IMR-90 (cell line): ENCODE results near the gene SLC7A6OS. TPM values are rescaled to one million over a fixed set of nuclear protein-coding genes. Genes with fewer than 3 reads are reported as not detected.

ENCODE experiments used
- ATAC-seq: fragments of 200-7000 bp; cut with Tn5 transposase; 2 replicates; pipeline ENCODE4 v1.9.1; 2020; ENCODE audit warnings: low read depth, mild to moderate bottlenecking, moderate library complexity
- BruUV-seq: library from RNA; stranded (reverse); fragments of 400-500 nt; replicated peaks from 2 replicates; lab custom pipeline; 2021; lab: Mats Ljungman, UMichigan
- CTCF ChIA-PET: fragments of 300-600 bp; formaldehyde crosslinking; extraction: SDS; loops from one replicate; lab custom pipeline; 2021; ENCODE audit warnings: antibody characterized with exemption; lab: Yijun Ruan, JAX
- POLR2A ChIA-PET: fragments of 300-600 bp; sonication (Branson Sonifier 250); formaldehyde crosslinking; loops from one replicate; lab custom pipeline; 2022; ENCODE audit warnings: antibody characterized with exemption; ENCODE audit not compliant: unreplicated experiment; lab: Charles Lee
- DNase-seq: peaks from one replicate; pipeline ENCODE4 v3.0.0; 2013
- H2AFZ ChIP-seq: replicated peaks from 2 replicates; pipeline ENCODE3; 2013; ENCODE audit warnings: low read length, mild to moderate bottlenecking; ENCODE audit not compliant: poor library complexity
- H2AK5ac ChIP-seq: 2 replicates; pipeline ENCODE4 v1.6.1; 2013; ENCODE audit warnings: low read depth, low read length, inconsistent platforms
- H2AK9ac ChIP-seq: replicated peaks from 2 replicates; pipeline ENCODE3; 2013; ENCODE audit warnings: mild to moderate bottlenecking, low read depth, low read length, moderate library complexity; ENCODE audit not compliant: poor library complexity
- H2BK120ac ChIP-seq: 2 replicates; pipeline ENCODE4 v1.6.1; 2013; ENCODE audit warnings: low read depth, low read length, inconsistent platforms
- H2BK15ac ChIP-seq: 3 replicates; pipeline ENCODE4 v1.6.1; 2013; ENCODE audit warnings: low read depth, low read length, inconsistent platforms
- H2BK20ac ChIP-seq: 2 replicates; pipeline ENCODE4 v1.6.1; 2013; ENCODE audit warnings: low read depth, mild to moderate bottlenecking, inconsistent platforms, low read length, moderate library complexity
- H2BK5ac ChIP-seq: 2 replicates; pipeline ENCODE4 v1.6.1; 2013; ENCODE audit warnings: mild to moderate bottlenecking, low read depth, low read length, inconsistent platforms; ENCODE audit not compliant: poor library complexity, severe bottlenecking
- H3K14ac ChIP-seq: replicated peaks from 2 replicates; pipeline ENCODE4 v1.6.1; 2013; ENCODE audit warnings: low read depth, low read length, inconsistent platforms
- H3K18ac ChIP-seq: 2 replicates; pipeline ENCODE4 v1.6.1; 2013; ENCODE audit warnings: low read depth, low read length, control low read depth
- H3K23ac ChIP-seq: 2 replicates; pipeline ENCODE4 v1.6.1; 2013; ENCODE audit warnings: low read depth, low read length, inconsistent platforms
- H3K27ac ChIP-seq: 2 replicates; pipeline ENCODE4 v1.5.1; 2013; ENCODE audit warnings: mild to moderate bottlenecking, control low read depth, low read length; ENCODE audit not compliant: insufficient read depth
- H3K27me3 ChIP-seq: 2 replicates; pipeline ENCODE4 v1.6.1; 2013; ENCODE audit warnings: low read length; ENCODE audit not compliant: control insufficient read depth, insufficient read depth
- H3K36me3 ChIP-seq: 2 replicates; pipeline ENCODE4 v1.6.1; 2013; ENCODE audit warnings: low read length, mixed read lengths; ENCODE audit not compliant: control insufficient read depth, insufficient read depth
- H3K4ac ChIP-seq: 2 replicates; pipeline ENCODE4 v1.6.1; 2013; ENCODE audit warnings: low read depth, low read length, inconsistent platforms
- H3K4me1 ChIP-seq: 2 replicates; pipeline ENCODE4 v1.6.1; 2013; ENCODE audit warnings: low read length, mixed read lengths; ENCODE audit not compliant: control insufficient read depth, insufficient read depth
- H3K4me2 ChIP-seq: 2 replicates; pipeline ENCODE4 v1.6.1; 2013; ENCODE audit warnings: low read depth, mild to moderate bottlenecking, control low read depth, low read length, moderate library complexity
- H3K4me3 ChIP-seq: 2 replicates; pipeline ENCODE4 v1.5.1; 2013; ENCODE audit warnings: low read depth, mild to moderate bottlenecking, control low read depth, low read length, moderate library complexity; ENCODE audit not compliant: insufficient read depth
- H3K56ac ChIP-seq: 2 replicates; pipeline ENCODE4 v1.6.1; 2013; ENCODE audit warnings: low read length, inconsistent platforms; ENCODE audit not compliant: insufficient read depth; ENCODE audit errors: extremely low read depth
- H3K79me1 ChIP-seq, 2 experiments: 2 replicates each; pipeline ENCODE4 v1.6.1; 2013; ENCODE audit warnings: low read length in 2 of 2, inconsistent platforms in 1 of 2, low read depth in 1 of 2
- H3K9ac ChIP-seq: 2 replicates; pipeline ENCODE4 v1.6.1; 2013; ENCODE audit warnings: low read depth, low read length, control low read depth
- H3K9me1 ChIP-seq: 2 replicates; pipeline ENCODE4 v1.6.1; 2013; ENCODE audit warnings: low read length, inconsistent platforms; ENCODE audit not compliant: insufficient read depth
- H3K9me3 ChIP-seq: 2 replicates; pipeline ENCODE4 v1.6.1; 2013; ENCODE audit warnings: low read length; ENCODE audit not compliant: control insufficient read depth, insufficient read depth
- H4K20me1 ChIP-seq: 2 replicates; pipeline ENCODE4 v1.6.1; 2013; ENCODE audit warnings: low read length, inconsistent platforms; ENCODE audit not compliant: insufficient read depth
- H4K5ac ChIP-seq: 2 replicates; pipeline ENCODE4 v1.6.1; 2013; ENCODE audit warnings: mild to moderate bottlenecking, low read depth, low read length, control low read depth
- H4K8ac ChIP-seq, 2 experiments: 2 replicates each; pipeline ENCODE4 v1.6.1; 2013; ENCODE audit warnings: low read depth in 2 of 2, low read length in 2 of 2, control low read depth in 1 of 2, inconsistent platforms in 1 of 2
- H4K91ac ChIP-seq: 2 replicates; pipeline ENCODE4 v1.6.1; 2013; ENCODE audit warnings: low read depth, low read length, inconsistent platforms; ENCODE audit not compliant: insufficient read depth
- CEBPB ChIP-seq: IDR thresholded peaks from 2 replicates; pipeline ENCODE4 v1.6.1; 2012; ENCODE audit warnings: low read depth, low read length, improper control_type of control experiment
- MAFK ChIP-seq: IDR thresholded peaks from 2 replicates; pipeline ENCODE4 v1.6.1; 2012; ENCODE audit warnings: low read depth, low read length, improper control_type of control experiment
- RAD21 ChIP-seq: IDR thresholded peaks from 2 replicates; pipeline ENCODE4 v1.6.1; 2012; ENCODE audit warnings: low read length, improper control_type of control experiment
- RFX5 ChIP-seq: IDR thresholded peaks from 2 replicates; pipeline ENCODE4 v1.8.0; 2012; ENCODE audit warnings: low read depth, mild to moderate bottlenecking, low read length, moderate library complexity
- WGBS, 2 experiments: methylation state at CpG; one replicate each; pipeline versions ENCODE4 v1.1.5 to v1.1.7; 2013; ENCODE audit warnings: missing lambda C conversion rate in 2 of 2; ENCODE audit not compliant: insufficient read length in 1 of 2; ENCODE audit errors: extremely low coverage in 2 of 2; 5-methylcytosine and 5-hydroxymethylcytosine counted together
- dilution Hi-C: fragments of 300-500 bp; cut with HindIII; formaldehyde crosslinking; loops from one replicate; pipeline ENCODE4 v1.14.3; 2018; ENCODE audit warnings: low sequenced_read_pairs; ENCODE audit not compliant: unreplicated experiment
- in situ Hi-C: fragments of 300-500 bp; cut with MboI; formaldehyde crosslinking; loops from 3 replicates; pipeline ENCODE4 v1.14.3; 2019; ENCODE audit warnings: low sequenced_read_pairs, inconsistent platforms, mixed read lengths
- intact Hi-C: fragments of 100-400 bp; cut with micrococcal nuclease; formaldehyde crosslinking; loops from 2 replicates; pipeline ENCODE4 v1.10.0; 2022
- polyA plus RNA-seq, 3 experiments: library from polyadenylated mRNA; depleted of rRNA; stranded (reverse); fragments of >200 nt; gene quantifications; 2 replicates each; pipeline ENCODE4 v1.2.3, GENCODE V29; 2012; ENCODE audit warnings: low replicate concordance in 1 of 3
- total RNA-seq: library from RNA; depleted of rRNA; stranded (reverse); fragments of >200 nt; gene quantifications from 2 replicates; pipeline ENCODE4 v1.2.3, GENCODE V29; 2012

Gene SLC7A6OS
- total and polyA plus RNA-seq, 2 of the 4 experiments (the other 2 are of a cell fraction), result 6.8 to 8.4 TPM

DNA sequence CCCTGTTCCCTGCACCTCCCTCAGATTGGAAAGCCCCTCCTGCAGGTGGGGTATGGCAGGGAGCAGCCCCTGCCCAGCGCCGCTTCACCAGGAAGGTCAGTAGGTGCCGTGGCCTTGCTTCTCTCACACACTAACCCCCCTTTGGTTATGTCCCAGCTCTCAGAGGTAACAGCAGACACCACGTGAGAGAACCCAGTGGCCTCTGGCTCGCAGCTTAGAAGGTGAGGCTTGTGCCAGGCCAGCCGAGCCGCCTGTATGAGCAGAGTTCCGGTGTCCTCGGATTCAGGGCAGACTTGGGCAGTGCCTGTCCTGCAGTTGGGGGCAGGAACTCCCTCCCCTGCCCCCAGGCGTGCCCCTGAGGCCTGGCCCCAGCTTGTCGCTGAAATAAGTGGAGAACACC lies 47.2 kb upstream of the SLC7A6OS start:
- H2BK5ac ChIP-seq, result no peak overlapping the region
- ChIA-PET CTCF (no interaction called here), POLR2A (no interaction called here)
- H2BK120ac ChIP-seq, result no peak overlapping the region
- no peaks in the 10 kb centered on the region for H3K4me1 ChIP-seq
- dilution Hi-C loops (no loop called here), intact Hi-C loops (no loop called here), in situ Hi-C loops (no loop called here)
- H3K14ac ChIP-seq, result no peak overlapping the region
- TF ChIP-seq RFX5 (no peak), CEBPB (no peak), RAD21 (no peak), MAFK (no peak)
- H2AK9ac ChIP-seq, result no peak overlapping the region
- no peak overlapping the region for H3K23ac ChIP-seq
- no peaks in the 10 kb centered on the region for H3K9me3 ChIP-seq
- no peaks in the 10 kb centered on the region for H3K9me1 ChIP-seq
- H3K18ac ChIP-seq, result no peak overlapping the region
- no peaks in the 10 kb centered on the region for H3K27me3 ChIP-seq
- H2BK15ac ChIP-seq, result no peak overlapping the region
- no peak overlapping the region for H3K9ac ChIP-seq
- H3K56ac ChIP-seq, result no peak overlapping the region
- ATAC-seq (no peak), DNase-seq (no peak)
- no peak overlapping the region for H3K4ac ChIP-seq
- no peak overlapping the region for H3K4me3 ChIP-seq
- no peaks in the 10 kb centered on the region; a peak in 1 of 4 replicates for H3K79me1 ChIP-seq
- no peak overlapping the region for H2AFZ ChIP-seq
- H3K4me2 ChIP-seq, result no peak overlapping the region
- 90% methylated on average over 2 of the region's 11 CpGs; no CpG with 5 or more reads in 1 of the 2 experiments for WGBS, 2 experiments
- no peaks in the 10 kb centered on the region for H4K20me1 ChIP-seq
- H2BK20ac ChIP-seq, result no peak overlapping the region
- H4K91ac ChIP-seq, result no peak overlapping the region
- H2AK5ac ChIP-seq, result no peak overlapping the region
- no peak overlapping the region for H4K8ac ChIP-seq
- H3K36me3 ChIP-seq, result peaks cover 45% of the 10 kb centered on the region
- H3K27ac ChIP-seq, result no peak overlapping the region
- BruUV-seq, result no TSS peak
- H4K5ac ChIP-seq, result no peak overlapping the region
